ENCODE measurements around the gene MYO1H.
"Not testable (repeated sequence)": the region's sequence is repeated elsewhere in the genome, so short reads cannot be mapped to it uniquely, and the experiment has no call there.

DNA sequence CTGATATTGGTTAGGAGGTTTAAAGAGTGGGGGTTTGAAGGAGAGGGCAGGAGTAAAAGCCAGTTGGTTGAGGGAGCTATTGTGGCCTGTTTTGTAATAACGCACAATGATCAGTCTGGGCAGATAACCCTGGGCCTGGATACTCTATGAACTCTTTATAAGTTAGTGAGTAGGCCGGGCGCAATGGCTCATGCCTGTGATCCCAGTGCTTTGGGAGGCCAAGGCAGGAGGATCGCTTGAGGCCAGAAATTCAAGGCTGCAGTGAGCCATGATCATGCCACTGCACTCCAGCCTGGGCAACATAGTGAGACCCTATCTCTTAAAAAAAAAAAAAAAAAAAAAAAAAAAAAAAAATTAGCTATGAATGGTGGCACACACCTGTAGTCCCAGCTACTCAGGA is 58.4 kb downstream of the MYO1H start:
- TF ChIP-seq, protein P1, sequence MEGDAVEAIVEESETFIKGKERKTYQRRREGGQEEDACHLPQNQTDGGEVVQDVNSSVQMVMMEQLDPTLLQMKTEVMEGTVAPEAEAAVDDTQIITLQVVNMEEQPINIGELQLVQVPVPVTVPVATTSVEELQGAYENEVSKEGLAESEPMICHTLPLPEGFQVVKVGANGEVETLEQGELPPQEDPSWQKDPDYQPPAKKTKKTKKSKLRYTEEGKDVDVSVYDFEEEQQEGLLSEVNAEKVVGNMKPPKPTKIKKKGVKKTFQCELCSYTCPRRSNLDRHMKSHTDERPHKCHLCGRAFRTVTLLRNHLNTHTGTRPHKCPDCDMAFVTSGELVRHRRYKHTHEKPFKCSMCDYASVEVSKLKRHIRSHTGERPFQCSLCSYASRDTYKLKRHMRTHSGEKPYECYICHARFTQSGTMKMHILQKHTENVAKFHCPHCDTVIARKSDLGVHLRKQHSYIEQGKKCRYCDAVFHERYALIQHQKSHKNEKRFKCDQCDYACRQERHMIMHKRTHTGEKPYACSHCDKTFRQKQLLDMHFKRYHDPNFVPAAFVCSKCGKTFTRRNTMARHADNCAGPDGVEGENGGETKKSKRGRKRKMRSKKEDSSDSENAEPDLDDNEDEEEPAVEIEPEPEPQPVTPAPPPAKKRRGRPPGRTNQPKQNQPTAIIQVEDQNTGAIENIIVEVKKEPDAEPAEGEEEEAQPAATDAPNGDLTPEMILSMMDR (IDR thresholded peaks at IDR 0.05): not testable (repeated sequence)
- TF ChIP-seq EZH2, EZH2phosphoT487 (IDR thresholded peaks at IDR 0.05): not testable (repeated sequence)

Data from neural progenitor cell (in vitro differentiated cells).